Stimulated activated naive CD4-positive, alpha-beta T cell (primary cell): Measurements from ENCODE around the gene TRIM54.

Experiments
- DNase-seq, 6 experiments: peaks; one replicate each; lab custom pipeline; 2025; lab: John Stamatoyannopoulos, UW

TRIM54 gene

GRCh38 chr2:27356382-27357181 lies 74.4 kb downstream of the TRIM54 start, which contains the start of gene GTF3C2:
GTF3C2 (minus strand) TSS chr2:27356764; CDS start chr2:27343554, 13,210 bp downstream.
- DNase-seq = peak; percentile 84 to 93 (median 90)
